HK-2 (cell line): ENCODE measurements around the gene SLC44A1.
"Not testable (repeated sequence)": the region's sequence is repeated elsewhere in the genome, so short reads cannot be mapped to it uniquely, and the experiment has no call there.

Experiments used
- DNase-seq: peaks from one replicate; pipeline ENCODE4 v3.0.0-alpha.2; 2018; ENCODE audit not compliant: unreplicated experiment

Gene SLC44A1

DNA sequence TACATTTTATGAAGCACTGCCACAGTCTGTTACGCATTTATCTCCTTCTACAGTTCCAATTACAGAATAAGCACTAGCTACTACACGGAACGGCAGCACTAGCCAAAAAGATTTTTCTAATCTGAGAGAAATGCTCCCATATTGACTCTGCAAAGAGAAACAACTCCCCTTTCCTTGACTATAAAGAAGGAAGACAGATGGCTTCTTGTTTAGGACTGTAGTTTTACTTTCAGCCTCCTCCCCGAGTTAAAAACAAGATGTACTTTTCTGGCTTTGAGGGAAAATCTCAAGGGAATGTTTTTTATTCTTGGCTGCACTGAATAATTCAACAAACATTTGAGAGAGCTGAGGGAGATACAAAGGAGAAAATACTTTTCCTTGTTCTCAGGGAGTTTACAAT, 1.9 kb upstream of the SLC44A1 start:
- DNase-seq: no peak

DNA sequence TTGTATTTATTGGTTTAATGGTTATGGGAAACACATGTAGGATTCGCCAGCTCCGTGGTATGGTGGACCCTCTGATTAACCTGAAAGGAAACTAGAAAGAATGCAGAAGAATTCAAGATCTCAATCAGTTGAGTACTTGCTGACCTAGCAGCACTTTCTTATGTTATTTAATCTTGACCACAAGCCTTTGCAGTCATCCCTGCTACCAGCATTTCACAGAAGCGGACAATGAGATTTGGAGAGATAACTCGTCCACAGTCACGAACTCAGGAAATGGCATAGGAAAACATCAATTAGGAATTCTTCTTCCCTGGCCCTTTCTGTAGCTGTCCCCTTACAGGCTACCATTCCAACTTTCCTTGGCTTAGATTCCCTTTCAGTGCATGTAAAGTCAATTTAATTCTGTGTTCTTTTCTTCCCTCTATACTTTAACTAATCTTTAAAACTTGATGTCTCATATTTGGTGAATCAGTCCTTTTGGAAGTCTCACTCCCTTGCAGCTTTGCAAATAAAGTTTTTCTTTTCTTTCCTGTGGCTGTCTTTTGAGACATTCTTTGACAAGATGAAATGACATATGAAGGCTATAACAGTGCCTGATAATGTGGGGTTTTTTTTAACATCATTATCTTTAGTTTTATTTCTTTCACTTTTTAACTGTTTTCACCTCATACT, 1.3 kb upstream of the SLC44A1 start:
- no peak for DNase-seq

- no peak for DNase-seq
These were observed 230 bp downstream of the SLC44A1 start for GRCh38 chr9:105244734-105245028.

DNA sequence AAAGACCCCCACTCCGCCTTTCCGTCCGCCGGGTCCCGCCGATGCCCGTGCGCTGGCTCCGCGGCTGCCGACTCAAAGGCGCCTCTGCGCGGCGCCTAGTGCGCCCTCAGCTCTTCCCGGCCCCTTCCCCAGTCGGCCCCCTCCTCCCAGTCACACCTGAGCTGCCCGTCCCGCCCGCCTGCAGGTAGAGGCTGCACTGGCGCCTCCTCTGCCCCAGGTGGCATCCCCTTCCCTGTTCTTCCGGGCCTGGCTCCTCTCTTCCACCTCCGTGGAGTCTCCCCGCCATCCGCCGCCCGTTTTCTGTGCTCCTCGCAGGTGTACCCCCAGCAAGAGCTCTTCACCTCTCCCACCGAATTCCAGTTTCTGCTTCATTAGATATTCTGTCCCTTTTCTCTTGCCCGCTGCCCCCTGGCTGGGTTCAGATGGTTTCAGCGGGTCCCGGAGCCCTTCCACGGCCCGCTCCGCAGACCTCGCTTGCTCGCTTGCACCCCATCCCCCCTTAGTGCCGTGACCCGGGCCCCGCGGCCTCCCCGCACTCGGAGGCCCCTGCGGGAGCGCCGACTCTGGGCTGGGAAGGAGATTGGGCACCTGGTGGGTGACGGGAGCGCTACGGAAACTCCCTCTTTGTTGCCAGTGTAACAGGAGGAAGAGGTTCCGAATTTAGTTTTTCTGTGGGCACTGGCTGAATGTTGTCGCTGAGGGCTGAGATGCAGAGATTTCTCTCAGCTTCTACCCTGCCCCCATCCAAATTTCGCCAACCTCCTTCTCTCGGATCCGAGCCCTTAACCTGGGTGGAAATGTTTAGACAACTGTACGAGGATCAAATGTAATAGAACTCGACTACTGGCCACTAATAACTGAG, 809 bp downstream of the SLC44A1 start:
- DNase-seq: peak; percentile 55

- no peak for DNase-seq
These were observed 1.4 kb downstream of the SLC44A1 start for GRCh38 chr9:105245891-105246161.

- no peak for DNase-seq
These were observed 2.3 kb downstream of the SLC44A1 start for GRCh38 chr9:105246656-105247173.

GRCh38 chr9:105248691-105249090, 4.2 kb downstream of the SLC44A1 start:
- DNase-seq: no peak

GRCh38 chr9:105251133-105251532, 6.7 kb downstream of the SLC44A1 start:
- no peak for DNase-seq

GRCh38 chr9:105251733-105252404, 7.4 kb downstream of the SLC44A1 start:
- no peak for DNase-seq

DNA sequence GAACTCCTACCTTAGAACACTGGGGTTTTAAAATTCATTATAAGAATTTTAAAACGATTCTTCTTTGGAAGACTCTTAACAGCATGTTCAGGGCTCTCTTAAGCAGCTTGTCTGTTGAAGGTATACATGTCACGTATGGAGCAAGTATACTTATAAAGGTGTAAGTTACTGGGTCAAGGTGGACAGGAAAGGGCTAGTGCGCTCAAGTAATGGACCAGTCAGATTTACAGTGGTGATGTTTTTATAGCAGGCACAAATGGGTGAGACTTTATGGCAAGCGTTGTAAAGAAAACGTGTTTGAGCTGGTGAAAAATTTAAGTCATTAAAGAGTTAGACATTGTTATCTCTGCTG, 7.9 kb downstream of the SLC44A1 start:
- no peak for DNase-seq

GRCh38 chr9:105254226-105254625, 9.8 kb downstream of the SLC44A1 start:
- DNase-seq: no peak

GRCh38 chr9:105255421-105255820, 11.0 kb downstream of the SLC44A1 start:
- DNase-seq: no peak

- not testable (repeated sequence) for DNase-seq
These were observed 12.1 kb downstream of the SLC44A1 start for GRCh38 chr9:105256569-105256968.

GRCh38 chr9:105257809-105258208, 13.4 kb downstream of the SLC44A1 start:
- DNase-seq: no peak

GRCh38 chr9:105258225-105258737, 13.8 kb downstream of the SLC44A1 start:
- no peak for DNase-seq

- DNase-seq: no peak
These were observed 14.8 kb downstream of the SLC44A1 start for GRCh38 chr9:105259274-105259673.

- no peak for DNase-seq
These were observed 15.5 kb downstream of the SLC44A1 start for GRCh38 chr9:105259731-105260612.

DNA sequence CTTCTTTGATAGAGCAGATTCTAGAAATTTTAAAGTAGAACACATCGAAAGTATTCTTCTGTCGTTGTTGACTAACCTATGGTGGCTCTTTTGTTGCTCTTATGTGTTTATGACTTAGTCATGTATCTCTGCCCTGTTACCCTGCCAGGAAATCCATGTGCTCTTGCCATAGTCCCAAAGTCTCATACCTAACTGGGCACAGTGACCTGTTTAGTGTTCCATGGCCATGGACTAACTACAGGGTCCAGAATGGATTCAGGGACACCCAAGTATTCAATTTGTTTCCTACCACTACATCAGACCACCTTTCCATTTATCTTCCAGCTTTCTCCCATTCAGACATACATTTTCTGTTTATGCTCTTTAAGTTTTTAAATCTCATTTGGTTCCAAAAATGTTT, 18.0 kb downstream of the SLC44A1 start:
- no peak for DNase-seq

- no peak for DNase-seq
These were observed 19.9 kb downstream of the SLC44A1 start for GRCh38 chr9:105264380-105264779.

DNA sequence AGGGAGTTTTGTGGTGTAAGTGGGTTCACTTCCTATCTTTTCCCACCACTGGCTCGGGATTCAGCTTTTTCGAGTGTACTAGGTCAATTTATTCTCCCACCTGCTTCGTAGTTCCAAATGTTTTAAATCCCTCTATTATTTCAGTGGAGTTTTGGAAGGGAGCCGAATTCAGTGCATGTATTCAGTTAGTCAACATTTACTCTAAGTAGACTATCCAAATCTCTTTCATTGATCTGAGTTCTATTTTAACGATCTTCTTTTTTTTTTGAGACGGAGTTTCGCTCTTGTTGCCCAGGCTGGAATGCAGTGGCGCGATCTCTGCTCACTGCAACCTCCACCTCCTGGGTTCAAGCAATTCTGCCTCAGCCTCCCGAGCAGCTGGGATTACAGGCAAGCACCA, 23.8 kb downstream of the SLC44A1 start:
- DNase-seq: not testable (repeated sequence)

DNA sequence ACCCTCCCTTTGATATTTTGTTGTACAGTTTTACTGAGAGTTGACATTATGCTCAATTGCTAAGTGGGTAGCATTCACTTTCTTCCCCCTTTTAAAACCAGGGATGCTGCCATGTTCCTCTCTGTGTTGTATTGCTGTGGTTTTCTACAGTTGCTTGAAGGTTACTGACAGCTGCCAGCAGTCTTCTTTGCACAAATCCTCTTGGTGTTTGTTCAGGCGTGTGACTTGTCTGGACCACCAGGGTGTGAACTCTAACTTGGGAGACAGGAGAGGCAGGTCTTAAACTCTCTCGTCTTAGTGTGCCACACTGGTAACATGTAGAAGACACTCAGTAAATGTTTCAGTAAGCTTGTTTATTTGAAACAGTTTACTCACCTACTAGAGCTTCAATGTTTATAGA, 25.1 kb downstream of the SLC44A1 start:
- DNase-seq: no peak

DNA sequence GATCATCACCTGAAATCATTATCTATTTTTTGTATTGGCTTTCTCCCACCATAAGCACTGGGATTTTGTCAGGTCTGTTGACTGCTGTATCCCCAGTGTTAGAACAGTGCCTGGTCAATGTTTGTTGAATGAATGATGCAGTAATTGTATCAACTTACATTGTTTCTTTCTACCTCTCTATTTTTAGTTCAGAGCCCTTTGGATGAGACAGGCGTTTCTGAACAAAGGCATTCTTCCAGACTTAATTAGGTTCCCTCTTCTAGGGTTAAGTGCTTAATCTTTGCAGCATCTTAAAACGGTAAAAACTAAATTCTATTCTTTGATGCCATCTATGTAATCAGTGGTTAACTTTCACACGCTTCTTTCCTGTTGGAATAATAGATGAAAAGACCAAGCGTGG, 26.3 kb downstream of the SLC44A1 start:
- no peak for DNase-seq
